ENCODE results near the gene THSD1. TPM values are rescaled to one million over a fixed set of nuclear protein-coding genes. Genes with fewer than 3 reads are reported as not detected.

The THSD1 gene
- total and polyA plus RNA-seq, 9 of the 15 experiments (the other 6 are each of a cell fraction or from before 2014, with no cell fraction given): 0.01 to 0.11 (median 0.04) TPM; not detected in 2

DNA sequence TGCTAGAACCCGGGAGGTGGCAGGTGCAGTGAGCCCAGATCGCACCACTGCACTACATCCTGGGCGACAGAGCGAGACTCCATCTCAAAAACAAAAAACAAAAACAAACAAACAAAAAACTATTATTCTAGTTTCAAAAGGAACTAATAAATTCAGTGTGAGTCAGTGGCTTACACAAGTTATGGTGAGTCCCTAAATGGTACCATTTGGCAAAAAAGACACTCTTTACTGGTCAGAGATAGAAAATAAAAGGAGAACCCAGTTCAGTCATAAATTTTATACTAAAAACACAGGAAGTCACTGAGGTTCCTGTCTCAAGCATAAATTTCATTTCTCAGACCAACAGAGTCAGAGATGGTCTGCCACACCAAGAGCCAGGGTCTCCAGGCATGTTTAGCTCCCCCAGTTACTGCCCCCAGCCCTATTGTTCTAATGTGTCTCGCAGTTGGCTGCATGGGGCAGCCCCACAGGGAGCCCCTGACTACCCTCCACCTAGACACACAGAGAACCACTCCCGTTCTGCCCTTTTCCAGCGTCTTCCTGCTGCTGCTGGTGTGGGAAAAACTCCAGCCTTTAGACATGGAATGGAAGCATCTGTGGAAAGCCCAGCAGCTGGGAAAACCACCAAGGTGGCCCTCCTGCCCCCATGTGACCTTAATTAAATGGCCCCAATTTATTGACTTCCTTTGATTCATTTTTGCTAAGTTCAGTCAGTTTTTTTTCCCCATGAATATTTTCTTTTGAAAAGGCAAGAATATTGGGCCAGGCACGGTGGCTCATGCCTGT, 12.2 kb downstream of the THSD1 start:
- no peaks in the 10 kb centered on the region for H3K36me3 ChIP-seq (ENCODE audit: control insufficient read depth, insufficient read depth, low read length)
- FAIRE-seq (no peak), ATAC-seq (no peak), DNase-seq (ENCODE audit: extremely low read depth in 1 of 4, low spot score in 3 of 4) (no peak)
- POLR2A ChIA-PET: no interaction called here
- H3K27me3 ChIP-seq (ENCODE audit: control insufficient read depth in 2 of 2, insufficient read depth in 2 of 2, low read length in 2 of 2): peaks cover 8 to 19% of the 10 kb centered on the region in 2 experiments; a peak in 4 of 5 replicates
- H4K20me1 ChIP-seq (replicated peaks; ENCODE audit: control insufficient read depth, insufficient read depth, low read length): no peaks in the 10 kb centered on the region
- BruUV-seq (replicated peaks): no TSS peak
- TF ChIP-seq, protein P1, sequence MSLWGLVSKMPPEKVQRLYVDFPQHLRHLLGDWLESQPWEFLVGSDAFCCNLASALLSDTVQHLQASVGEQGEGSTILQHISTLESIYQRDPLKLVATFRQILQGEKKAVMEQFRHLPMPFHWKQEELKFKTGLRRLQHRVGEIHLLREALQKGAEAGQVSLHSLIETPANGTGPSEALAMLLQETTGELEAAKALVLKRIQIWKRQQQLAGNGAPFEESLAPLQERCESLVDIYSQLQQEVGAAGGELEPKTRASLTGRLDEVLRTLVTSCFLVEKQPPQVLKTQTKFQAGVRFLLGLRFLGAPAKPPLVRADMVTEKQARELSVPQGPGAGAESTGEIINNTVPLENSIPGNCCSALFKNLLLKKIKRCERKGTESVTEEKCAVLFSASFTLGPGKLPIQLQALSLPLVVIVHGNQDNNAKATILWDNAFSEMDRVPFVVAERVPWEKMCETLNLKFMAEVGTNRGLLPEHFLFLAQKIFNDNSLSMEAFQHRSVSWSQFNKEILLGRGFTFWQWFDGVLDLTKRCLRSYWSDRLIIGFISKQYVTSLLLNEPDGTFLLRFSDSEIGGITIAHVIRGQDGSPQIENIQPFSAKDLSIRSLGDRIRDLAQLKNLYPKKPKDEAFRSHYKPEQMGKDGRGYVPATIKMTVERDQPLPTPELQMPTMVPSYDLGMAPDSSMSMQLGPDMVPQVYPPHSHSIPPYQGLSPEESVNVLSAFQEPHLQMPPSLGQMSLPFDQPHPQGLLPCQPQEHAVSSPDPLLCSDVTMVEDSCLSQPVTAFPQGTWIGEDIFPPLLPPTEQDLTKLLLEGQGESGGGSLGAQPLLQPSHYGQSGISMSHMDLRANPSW (CRISPR knock-in tag; IDR thresholded peaks at IDR 0.05): no peak
- no peak for TF ChIP-seq HNRNPL (IDR thresholded peaks at IDR 0.05; ENCODE audit: low read depth, low read length)
- no peak for TF ChIP-seq ATF1 (CRISPR knock-in tag; IDR thresholded peaks at IDR 0.05)
- no peak for TF ChIP-seq ATF1 (tag; IDR thresholded peaks at IDR 0.05)
- no peak for TF ChIP-seq MIER1 (IDR thresholded peaks at IDR 0.05; ENCODE audit: low read depth)
- TF ChIP-seq RCOR1 (IDR thresholded peaks at IDR 0.05; ENCODE audit: borderline replicate concordance in 1 of 2, low read depth in 2 of 2, low read length in 2 of 2): no peak
- TF ChIP-seq NBN (IDR thresholded peaks at IDR 0.05; ENCODE audit: low read depth): no peak
- TF ChIP-seq MBD2 (IDR thresholded peaks at IDR 0.05; ENCODE audit: borderline replicate concordance, low read depth): no peak
- TF ChIP-seq U2AF1 (optimal IDR thresholded peaks at IDR 0.05; ENCODE audit: low read depth, low read length): no peak
- no peak for TF ChIP-seq CAMTA2 (CRISPR knock-in tag; conservative IDR thresholded peaks at IDR 0.05)
- no peak for TF ChIP-seq ZNF79 (CRISPR knock-in tag; IDR thresholded peaks at IDR 0.05; ENCODE audit: low read depth)
- TF ChIP-seq, protein P2, sequence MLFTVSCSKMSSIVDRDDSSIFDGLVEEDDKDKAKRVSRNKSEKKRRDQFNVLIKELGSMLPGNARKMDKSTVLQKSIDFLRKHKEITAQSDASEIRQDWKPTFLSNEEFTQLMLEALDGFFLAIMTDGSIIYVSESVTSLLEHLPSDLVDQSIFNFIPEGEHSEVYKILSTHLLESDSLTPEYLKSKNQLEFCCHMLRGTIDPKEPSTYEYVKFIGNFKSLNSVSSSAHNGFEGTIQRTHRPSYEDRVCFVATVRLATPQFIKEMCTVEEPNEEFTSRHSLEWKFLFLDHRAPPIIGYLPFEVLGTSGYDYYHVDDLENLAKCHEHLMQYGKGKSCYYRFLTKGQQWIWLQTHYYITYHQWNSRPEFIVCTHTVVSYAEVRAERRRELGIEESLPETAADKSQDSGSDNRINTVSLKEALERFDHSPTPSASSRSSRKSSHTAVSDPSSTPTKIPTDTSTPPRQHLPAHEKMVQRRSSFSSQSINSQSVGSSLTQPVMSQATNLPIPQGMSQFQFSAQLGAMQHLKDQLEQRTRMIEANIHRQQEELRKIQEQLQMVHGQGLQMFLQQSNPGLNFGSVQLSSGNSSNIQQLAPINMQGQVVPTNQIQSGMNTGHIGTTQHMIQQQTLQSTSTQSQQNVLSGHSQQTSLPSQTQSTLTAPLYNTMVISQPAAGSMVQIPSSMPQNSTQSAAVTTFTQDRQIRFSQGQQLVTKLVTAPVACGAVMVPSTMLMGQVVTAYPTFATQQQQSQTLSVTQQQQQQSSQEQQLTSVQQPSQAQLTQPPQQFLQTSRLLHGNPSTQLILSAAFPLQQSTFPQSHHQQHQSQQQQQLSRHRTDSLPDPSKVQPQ (CRISPR knock-in tag; IDR thresholded peaks at IDR 0.05; ENCODE audit: borderline replicate concordance): no peak
- no peak for TF ChIP-seq RBM34 (IDR thresholded peaks at IDR 0.05; ENCODE audit: borderline replicate concordance, insufficient read depth, low read length)
- TF ChIP-seq HOXB6 (CRISPR knock-in tag; IDR thresholded peaks at IDR 0.05; ENCODE audit: borderline replicate concordance): no peak
- TF ChIP-seq COPS2 (conservative IDR thresholded peaks at IDR 0.05): no peak
- no peak for TF ChIP-seq NR4A1 (CRISPR knock-in tag; IDR thresholded peaks at IDR 0.05)
- TF ChIP-seq NR4A1 (tag; IDR thresholded peaks at IDR 0.05): no peak
- no peak for TF ChIP-seq SMAD2 (IDR thresholded peaks at IDR 0.05; ENCODE audit: low read depth, low read length)
- H3K9me3 ChIP-seq (replicated peaks; ENCODE audit: control insufficient read depth, insufficient read depth, low read depth, low read length): no peaks in the 10 kb centered on the region
- no peaks in the 10 kb centered on the region for H3K4me1 ChIP-seq (replicated peaks in 1 of 2; ENCODE audit: control insufficient read depth in 2 of 2, insufficient read depth in 2 of 2, low read length in 2 of 2)
- no peaks in the 10 kb centered on the region for H3K9me1 ChIP-seq (ENCODE audit: control insufficient read depth, insufficient read depth, low read length)
- H3K4me2 ChIP-seq (ENCODE audit: insufficient read depth, low read length): no peak overlapping the region
- H2AFZ ChIP-seq (ENCODE audit: low read depth, low read length): no peak overlapping the region
- WGBS (ENCODE audit: insufficient coverage, low coverage, missing lambda C conversion rate): 2% methylated on average over 8 of the region's 8 CpGs
- CTCF ChIA-PET (ENCODE audit: low intra/inter-chr PET ratio): no interaction called here
- no peak overlapping the region for H3K9ac ChIP-seq (ENCODE audit: insufficient read depth in 1 of 2, low read depth in 2 of 2, low read length in 2 of 2)
- no peak overlapping the region for H3K27ac ChIP-seq (ENCODE audit: extremely low read depth, low read depth, low read length)
- no peaks in the 10 kb centered on the region for H3K79me2 ChIP-seq (ENCODE audit: control insufficient read depth, insufficient read depth, low read length)
- in situ Hi-C loops (cut with MboI): no loop called here
- intact Hi-C loops (cut with micrococcal nuclease): no loop called here
- no peak overlapping the region for H3K4me3 ChIP-seq

Data from K562 (cell line).